ENCODE data around the gene KCNQ1.

GRCh38 chr11:2577991-2578928 lies 133.5 kb downstream of the KCNQ1 start:
- no peak for TF ChIP-seq CTCF (IDR thresholded peaks at IDR 0.05)
- TF ChIP-seq POLR2A (IDR thresholded peaks at IDR 0.05): no peak
- no peak for TF ChIP-seq EP300 (IDR thresholded peaks at IDR 0.05)
